H9 (cell line): ENCODE results near the gene DUSP10. TPM values are rescaled to one million over a fixed set of nuclear protein-coding genes. Genes with fewer than 3 reads are reported as not detected.

Experiments used
- DNase-seq: peaks from one replicate; pipeline ENCODE4 v3.0.0-alpha.2; 2017
- H2AFZ ChIP-seq: one replicate; pipeline ENCODE4 v1.6.1; 2013; ENCODE audit warnings: mild to moderate bottlenecking, low read length, control low read depth, moderate library complexity
- H2AK5ac ChIP-seq: 2 replicates; pipeline ENCODE4 v1.6.1; 2013; ENCODE audit warnings: low read length, control low read depth, mixed read lengths; ENCODE audit not compliant: insufficient read length
- H2BK120ac ChIP-seq: one replicate; pipeline ENCODE4 v1.6.1; 2013; ENCODE audit warnings: low read depth, mild to moderate bottlenecking, low read length, control low read depth, inconsistent platforms; ENCODE audit not compliant: poor library complexity, severe bottlenecking
- H2BK12ac ChIP-seq: 2 replicates; pipeline ENCODE4 v1.6.1; 2013; ENCODE audit warnings: low read length, control low read depth, mixed read lengths, low read depth; ENCODE audit not compliant: insufficient read length
- H2BK15ac ChIP-seq: 2 replicates; pipeline ENCODE4 v1.6.1; 2013; ENCODE audit warnings: low read depth, low read length, control low read depth
- H2BK20ac ChIP-seq: one replicate; pipeline ENCODE4 v1.6.1; 2013; ENCODE audit warnings: low read depth, mild to moderate bottlenecking, low read length, control low read depth, inconsistent platforms; ENCODE audit not compliant: poor library complexity, severe bottlenecking
- H2BK5ac ChIP-seq: 2 replicates; pipeline ENCODE4 v1.6.1; 2013; ENCODE audit warnings: low read length, control low read depth, mixed read lengths; ENCODE audit not compliant: insufficient read length
- H3K14ac ChIP-seq: 2 replicates; pipeline ENCODE4 v1.6.1; 2013; ENCODE audit warnings: low read length, control low read depth; ENCODE audit not compliant: insufficient read depth
- H3K18ac ChIP-seq: 2 replicates; pipeline ENCODE4 v1.6.1; 2013; ENCODE audit warnings: low read depth, mild to moderate bottlenecking, mixed read lengths, low read length, control low read depth; ENCODE audit not compliant: insufficient read length
- H3K23ac ChIP-seq: 2 replicates; pipeline ENCODE4 v1.6.1; 2013; ENCODE audit warnings: low read length, control low read depth, mixed read lengths, low read depth; ENCODE audit not compliant: insufficient read length
- H3K23me2 ChIP-seq: 2 replicates; pipeline ENCODE4 v1.6.1; 2013; ENCODE audit warnings: low read depth, mild to moderate bottlenecking, mixed read lengths, low read length, control low read depth; ENCODE audit not compliant: insufficient read length, poor library complexity, severe bottlenecking
- H3K27ac ChIP-seq: 2 replicates; pipeline ENCODE4 v1.5.1; 2013; ENCODE audit warnings: low read length, control low read depth, mixed read lengths, low read depth; ENCODE audit not compliant: insufficient read length
- H3K27me3 ChIP-seq: 2 replicates; pipeline ENCODE4 v1.6.1; 2013; ENCODE audit warnings: low read length, control low read depth, inconsistent platforms; ENCODE audit not compliant: insufficient read depth
- H3K4ac ChIP-seq: 2 replicates; pipeline ENCODE4 v1.6.1; 2013; ENCODE audit warnings: low read depth, mild to moderate bottlenecking, control low read depth, inconsistent platforms, low read length, moderate library complexity
- H3K4me1 ChIP-seq: 2 replicates; pipeline ENCODE4 v1.6.1; 2013; ENCODE audit warnings: low read length, control low read depth, inconsistent platforms; ENCODE audit not compliant: insufficient read depth
- H3K4me2 ChIP-seq: 2 replicates; pipeline ENCODE4 v1.6.1; 2013; ENCODE audit warnings: low read length, control low read depth, mixed read lengths; ENCODE audit not compliant: insufficient read length, insufficient read depth
- H3K56ac ChIP-seq: 2 replicates; pipeline ENCODE4 v1.6.1; 2013; ENCODE audit warnings: low read depth, mild to moderate bottlenecking, mixed read lengths, low read length, control low read depth; ENCODE audit not compliant: insufficient read length
- H3K79me1 ChIP-seq: 2 replicates; pipeline ENCODE4 v1.6.1; 2013; ENCODE audit warnings: low read depth, mild to moderate bottlenecking, moderate library complexity, low read length, control low read depth, inconsistent platforms; ENCODE audit not compliant: insufficient read depth, poor library complexity, severe bottlenecking
- H3K79me2 ChIP-seq: 2 replicates; pipeline ENCODE4 v1.6.1; 2013; ENCODE audit warnings: low read length, control low read depth, inconsistent platforms; ENCODE audit not compliant: insufficient read depth
- H3K9ac ChIP-seq: 2 replicates; pipeline ENCODE4 v1.6.1; 2013; ENCODE audit warnings: low read length, control low read depth, mixed read lengths; ENCODE audit not compliant: insufficient read length; ENCODE audit errors: extremely low read depth
- H3K9me3 ChIP-seq: one replicate; pipeline ENCODE4 v1.6.1; 2013; ENCODE audit warnings: low read depth, low read length, inconsistent platforms; ENCODE audit not compliant: control insufficient read depth
- H3T11ph ChIP-seq: one replicate; pipeline ENCODE4 v1.6.1; 2013; ENCODE audit warnings: mild to moderate bottlenecking, low read length, control low read depth, inconsistent platforms
- H4K20me1 ChIP-seq: one replicate; pipeline ENCODE4 v1.6.1; 2013; ENCODE audit not compliant: control insufficient read depth, insufficient read length, insufficient read depth
- H4K5ac ChIP-seq: 2 replicates; pipeline ENCODE4 v1.6.1; 2013; ENCODE audit warnings: low read depth, mild to moderate bottlenecking, mixed read lengths, low read length, control low read depth; ENCODE audit not compliant: insufficient read length
- H4K8ac ChIP-seq: replicated peaks from 2 replicates; pipeline ENCODE4 v1.6.1; 2013; ENCODE audit warnings: low read length, control low read depth, mixed read lengths, low read depth; ENCODE audit not compliant: insufficient read length
- H4K91ac ChIP-seq: 2 replicates; pipeline ENCODE4 v1.6.1; 2013; ENCODE audit warnings: low read depth, mild to moderate bottlenecking, moderate library complexity, mixed read lengths, low read length, control low read depth; ENCODE audit not compliant: insufficient read length
- H3K27ac Mint-ChIP-seq, 3 experiments: 2 replicates in 2 of 3; 3 replicates in 1 of 3; pipeline ENCODE4 v1.8.0; 2020 to 2021; ENCODE audit warnings: mixed read lengths in 3 of 3, mild to moderate bottlenecking in 1 of 3, moderate library complexity in 1 of 3
- H3K27me3 Mint-ChIP-seq: 2 replicates; pipeline ENCODE4 v1.8.0; 2021; ENCODE audit warnings: low read depth, mild to moderate bottlenecking, moderate library complexity, mixed read lengths
- H3K36me3 Mint-ChIP-seq, 3 experiments: 2 replicates in 2 of 3; 3 replicates in 1 of 3; pipeline ENCODE4 v1.8.0; 2020 to 2021; ENCODE audit warnings: low read depth in 3 of 3, mixed read lengths in 3 of 3; ENCODE audit not compliant: insufficient read depth in 1 of 3
- H3K4me1 Mint-ChIP-seq, 2 experiments: 2 replicates each; pipeline ENCODE4 v1.8.0; 2020; ENCODE audit warnings: mixed read lengths in 2 of 2
- H3K4me3 Mint-ChIP-seq, 2 experiments: 2 replicates in 1 of 2; 3 replicates in 1 of 2; pipeline ENCODE4 v1.8.0; 2020 to 2021; ENCODE audit warnings: mild to moderate bottlenecking in 2 of 2, mixed read lengths in 2 of 2, moderate library complexity in 1 of 2
- H3K9me3 Mint-ChIP-seq, 2 experiments: 2 replicates in 1 of 2; 3 replicates in 1 of 2; pipeline ENCODE4 v1.8.0; 2020; ENCODE audit warnings: mild to moderate bottlenecking in 2 of 2, mixed read lengths in 2 of 2, moderate library complexity in 1 of 2
- WGBS: extraction: QIAGEN DNeasy Blood & Tissue Kit; methylation state at CpG from one replicate; pipeline ENCODE4 v1.1.7; 2013; ENCODE audit warnings: missing lambda C conversion rate, low lambda C conversion rate, mixed read lengths; ENCODE audit not compliant: insufficient read length; ENCODE audit errors: extremely low coverage; 5-methylcytosine and 5-hydroxymethylcytosine counted together
- total RNA-seq: library from RNA; stranded (reverse); gene quantifications from 2 replicates; pipeline ENCODE4 v1.2.1, GENCODE V29; 2021
- TF ChIP-seq, protein P1 (sequence below): fragments of 200-600 bp; sonication (generic); conservative IDR thresholded peaks from 3 replicates; pipeline ENCODE4 v1.8.0; 2021; ENCODE audit warnings: antibody characterized with exemption, mild to moderate bottlenecking

Gene DUSP10
- total RNA-seq, 1 experiment from 2014 or later: 2.0 TPM

GRCh38 chr1:221672965-221673364, 68.9 kb downstream of the DUSP10 start:
- Mint-ChIP-seq H3K9me3 (no peaks in the 10 kb centered on the region), H3K36me3 (no peaks in the 10 kb centered on the region), H3K27me3 (no peaks in the 10 kb centered on the region), H3K4me1 (no peaks in the 10 kb centered on the region), H3K27ac (no peak overlapping the region), H3K4me3 (no peak overlapping the region)
- H3K18ac ChIP-seq: no peak overlapping the region
- H2BK15ac ChIP-seq: no peak overlapping the region
- H2AK5ac ChIP-seq: no peak overlapping the region
- no peak overlapping the region for H2AFZ ChIP-seq
- TF ChIP-seq, protein P1, sequence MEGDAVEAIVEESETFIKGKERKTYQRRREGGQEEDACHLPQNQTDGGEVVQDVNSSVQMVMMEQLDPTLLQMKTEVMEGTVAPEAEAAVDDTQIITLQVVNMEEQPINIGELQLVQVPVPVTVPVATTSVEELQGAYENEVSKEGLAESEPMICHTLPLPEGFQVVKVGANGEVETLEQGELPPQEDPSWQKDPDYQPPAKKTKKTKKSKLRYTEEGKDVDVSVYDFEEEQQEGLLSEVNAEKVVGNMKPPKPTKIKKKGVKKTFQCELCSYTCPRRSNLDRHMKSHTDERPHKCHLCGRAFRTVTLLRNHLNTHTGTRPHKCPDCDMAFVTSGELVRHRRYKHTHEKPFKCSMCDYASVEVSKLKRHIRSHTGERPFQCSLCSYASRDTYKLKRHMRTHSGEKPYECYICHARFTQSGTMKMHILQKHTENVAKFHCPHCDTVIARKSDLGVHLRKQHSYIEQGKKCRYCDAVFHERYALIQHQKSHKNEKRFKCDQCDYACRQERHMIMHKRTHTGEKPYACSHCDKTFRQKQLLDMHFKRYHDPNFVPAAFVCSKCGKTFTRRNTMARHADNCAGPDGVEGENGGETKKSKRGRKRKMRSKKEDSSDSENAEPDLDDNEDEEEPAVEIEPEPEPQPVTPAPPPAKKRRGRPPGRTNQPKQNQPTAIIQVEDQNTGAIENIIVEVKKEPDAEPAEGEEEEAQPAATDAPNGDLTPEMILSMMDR: no peak
- no peaks in the 10 kb centered on the region for H3K79me1 ChIP-seq
- no peak overlapping the region for H3T11ph ChIP-seq
- no peak overlapping the region for H3K56ac ChIP-seq
- H3K79me2 ChIP-seq: no peaks in the 10 kb centered on the region
- H3K27me3 ChIP-seq: no peaks in the 10 kb centered on the region
- H4K8ac ChIP-seq: no peak overlapping the region
- no peak overlapping the region for H4K91ac ChIP-seq
- H2BK12ac ChIP-seq: no peak overlapping the region
- H2BK20ac ChIP-seq: no peak overlapping the region
- WGBS: no CpG with 5 or more reads among the region's 3 CpGs
- no peak overlapping the region for H2BK120ac ChIP-seq
- H2BK5ac ChIP-seq: no peak overlapping the region
- H4K5ac ChIP-seq: no peak overlapping the region
- H4K20me1 ChIP-seq: no peaks in the 10 kb centered on the region
- no peaks in the 10 kb centered on the region for H3K23me2 ChIP-seq
- H3K9ac ChIP-seq: no peak overlapping the region
- no peak overlapping the region for H3K14ac ChIP-seq
- DNase-seq: no peak
- H3K23ac ChIP-seq: no peak overlapping the region
- H3K27ac ChIP-seq: no peak overlapping the region
- no peak overlapping the region for H3K4me2 ChIP-seq
- H3K4ac ChIP-seq: no peak overlapping the region
- H3K9me3 ChIP-seq: no peaks in the 10 kb centered on the region
- no peaks in the 10 kb centered on the region for H3K4me1 ChIP-seq
